HG02763 (cell line): ENCODE results near the gene IKBKE.
A peak's percentile ranks its signal among the peaks of the same experiment; 100 is the strongest.

ENCODE experiments used
- ATAC-seq: cut with Tn5 transposase; IDR thresholded peaks from one replicate; pipeline ENCODE4 v1.9.1; 2021; ENCODE audit warnings: mild to moderate bottlenecking, moderate library complexity; ENCODE audit not compliant: unreplicated experiment

Gene IKBKE

GRCh38 chr1:206495011-206495461, 24.8 kb downstream of the IKBKE start:
- ATAC-seq = no peak

- peak; percentile 21 for ATAC-seq
These were observed 25.3 kb downstream of the IKBKE start for GRCh38 chr1:206495493-206496046.

- peak; percentile 46 for ATAC-seq
These were observed 26.0 kb downstream of the IKBKE start for GRCh38 chr1:206496131-206496793.

GRCh38 chr1:206497363-206497762, 27.1 kb downstream of the IKBKE start:
- ATAC-seq = no peak

- ATAC-seq = no peak
These were observed 27.5 kb downstream of the IKBKE start for GRCh38 chr1:206497774-206498173.

- ATAC-seq = no peak
These were observed 28.4 kb downstream of the IKBKE start for GRCh38 chr1:206498685-206499084.

GRCh38 chr1:206500046-206500445, 29.8 kb downstream of the IKBKE start:
- no peak for ATAC-seq

GRCh38 chr1:206501881-206502280, 31.6 kb downstream of the IKBKE start:
- ATAC-seq = no peak

GRCh38 chr1:206502403-206502802, 32.1 kb downstream of the IKBKE start:
- no peak for ATAC-seq

- no peak for ATAC-seq
These were observed 32.5 kb downstream of the IKBKE start for GRCh38 chr1:206502812-206503211.

- ATAC-seq = no peak
These were observed 33.5 kb downstream of the IKBKE start for GRCh38 chr1:206503591-206504362.

GRCh38 chr1:206504363-206504713, 34.1 kb downstream of the IKBKE start:
- no peak for ATAC-seq

- no peak for ATAC-seq
These were observed 35.6 kb downstream of the IKBKE start for GRCh38 chr1:206505702-206506355.

GRCh38 chr1:206506405-206507283, 36.4 kb downstream of the IKBKE start:
- peak; percentile 10 for ATAC-seq

- peak; percentile 54 for ATAC-seq
These were observed 37.2 kb downstream of the IKBKE start, which contains the start of gene RASSF5 for GRCh38 chr1:206507284-206508129. TSS of gene RASSF5 (plus strand) at chr1:206507531. CDS start at chr1:206507603, 72 bp downstream.

GRCh38 chr1:206508130-206508889, 38.0 kb downstream of the IKBKE start:
- ATAC-seq = no peak

- ATAC-seq = no peak
These were observed 38.7 kb downstream of the IKBKE start for GRCh38 chr1:206508956-206509355.

- ATAC-seq = no peak
These were observed 39.5 kb downstream of the IKBKE start for GRCh38 chr1:206509612-206510257.
